ENCODE measurements around the gene ASAP2.
A peak's percentile ranks its signal among the peaks of the same experiment; 100 is the strongest.

The ASAP2 gene

GRCh38 chr2:9403924-9404323 is 197.3 kb downstream of the ASAP2 start:
- no peak for DNase-seq (ENCODE audit: low read depth)

DNA sequence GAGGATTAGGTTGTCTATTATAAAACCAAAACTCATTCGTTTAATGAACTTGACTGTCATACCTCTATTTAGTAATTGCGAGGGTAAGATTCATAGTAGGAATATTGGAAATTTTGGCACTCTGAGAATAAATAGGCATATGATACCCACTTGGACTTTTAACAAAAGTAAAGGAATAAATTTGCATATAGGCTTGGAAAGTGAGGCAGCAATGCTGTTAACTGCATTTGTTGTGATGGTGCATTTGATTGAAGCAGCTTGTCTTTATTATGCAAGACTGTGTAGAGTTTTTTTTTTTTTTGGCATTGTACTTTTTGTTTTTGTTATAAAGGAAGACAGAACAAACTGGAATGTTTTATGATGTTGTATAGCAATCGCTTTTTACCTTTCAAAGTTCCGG is 197.8 kb downstream of the ASAP2 start:
- DNase-seq (ENCODE audit: low read depth): no peak

DNA sequence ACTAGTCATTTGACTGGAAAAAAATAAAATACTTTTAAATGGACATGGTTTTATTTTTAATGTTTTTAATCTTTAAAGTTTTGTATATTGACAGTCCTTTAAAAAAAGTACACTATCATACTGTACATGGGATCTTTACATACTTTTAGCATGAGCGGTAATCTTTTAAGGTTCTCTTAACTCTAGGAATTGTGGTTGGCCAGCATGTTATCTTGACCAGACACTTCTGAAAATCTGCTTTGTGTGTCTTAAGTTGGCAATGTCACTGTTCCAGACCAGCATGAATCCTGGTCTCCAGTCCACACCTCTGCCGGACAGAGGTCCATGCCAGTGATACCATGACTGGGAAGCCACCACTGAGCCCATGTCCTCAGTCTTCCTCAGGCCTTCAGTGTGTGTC is 199.0 kb downstream of the ASAP2 start:
- DNase-seq (ENCODE audit: low read depth): no peak

DNA sequence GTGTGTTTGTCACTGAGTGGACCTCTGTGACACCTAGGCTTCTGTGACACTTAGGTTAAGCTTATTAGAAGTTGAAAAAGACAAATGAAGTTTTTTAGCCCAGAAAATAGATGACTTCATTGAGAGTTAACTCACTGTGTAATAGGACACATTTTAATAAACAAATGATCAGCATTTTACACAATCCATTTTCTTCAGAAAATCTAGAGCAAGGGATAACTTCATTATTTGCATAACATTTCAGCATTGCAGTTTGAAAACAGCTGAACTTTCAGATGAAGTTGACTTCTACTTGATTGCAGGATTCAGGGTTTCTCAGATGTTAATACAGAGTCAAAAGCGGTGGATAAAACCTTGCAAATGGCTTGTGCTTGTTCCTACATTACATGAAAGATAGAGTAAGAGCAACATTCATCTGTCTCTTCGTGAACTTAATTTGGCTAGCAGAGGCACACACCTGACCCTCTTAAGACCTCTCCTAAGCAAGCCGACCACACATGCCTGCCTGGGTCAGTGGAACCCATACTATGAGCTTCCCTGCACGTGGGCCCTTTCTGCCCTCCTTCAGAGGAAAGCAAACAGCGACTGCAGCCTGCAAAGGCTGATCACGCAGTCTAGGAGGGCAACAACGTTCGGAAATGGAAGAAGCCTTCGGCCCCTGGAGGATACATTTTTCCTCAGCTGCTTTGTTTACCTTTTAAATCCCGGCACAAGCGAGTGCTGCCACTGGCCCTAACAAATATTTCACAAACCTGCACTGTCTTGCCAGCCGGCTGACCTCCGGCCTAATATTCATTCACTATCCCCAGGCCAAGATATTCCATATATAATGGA is 200.1 kb downstream of the ASAP2 start:
- DNase-seq (ENCODE audit: low read depth): no peak

DNA sequence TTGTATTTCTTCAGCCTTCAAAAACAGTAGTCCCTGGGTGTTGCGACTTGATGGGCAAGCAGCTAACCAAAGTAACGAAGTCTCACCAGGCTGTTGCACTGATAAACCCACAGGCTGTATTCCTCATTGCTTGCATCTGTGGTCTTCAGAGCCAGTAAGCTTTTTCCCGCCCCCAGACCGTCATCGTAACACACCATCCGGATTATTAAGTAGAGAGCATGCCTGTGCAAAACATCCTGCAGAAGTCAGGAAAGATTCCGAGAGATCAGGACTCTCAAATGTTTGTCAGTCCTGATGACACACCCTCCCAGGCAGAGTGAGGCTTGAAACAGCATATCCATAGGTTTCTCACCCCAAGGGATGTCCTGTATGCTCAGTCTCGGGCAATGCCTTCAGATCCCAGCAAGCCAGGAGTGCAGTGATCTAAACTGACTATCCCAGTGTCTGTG is 200.8 kb downstream of the ASAP2 start:
- DNase-seq (ENCODE audit: low read depth): no peak

DNA sequence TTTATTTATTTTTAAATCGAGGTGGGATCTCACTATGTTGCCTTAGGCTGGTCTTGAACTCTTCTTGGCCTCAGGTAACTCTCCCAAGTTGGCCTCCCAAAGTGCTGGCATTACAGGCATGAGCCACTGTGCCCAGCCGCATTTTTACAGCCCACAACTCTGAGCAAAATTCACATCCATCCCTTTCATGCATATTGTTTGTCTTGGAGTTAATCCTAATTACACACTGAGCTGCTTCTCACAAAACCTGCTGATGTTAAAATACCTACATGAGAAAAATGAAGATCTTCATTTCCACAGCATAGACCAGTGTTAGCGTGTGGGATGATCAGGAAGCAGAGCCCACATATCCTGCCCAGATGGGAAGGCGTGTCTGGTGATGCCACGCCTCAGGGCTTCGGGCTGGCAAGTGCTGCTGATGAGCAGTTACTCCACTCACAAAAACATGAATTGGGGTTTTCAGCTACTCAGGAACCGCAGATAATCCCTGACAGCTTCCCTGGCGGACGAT is 202.1 kb downstream of the ASAP2 start:
- DNase-seq (ENCODE audit: low read depth): no peak

DNA sequence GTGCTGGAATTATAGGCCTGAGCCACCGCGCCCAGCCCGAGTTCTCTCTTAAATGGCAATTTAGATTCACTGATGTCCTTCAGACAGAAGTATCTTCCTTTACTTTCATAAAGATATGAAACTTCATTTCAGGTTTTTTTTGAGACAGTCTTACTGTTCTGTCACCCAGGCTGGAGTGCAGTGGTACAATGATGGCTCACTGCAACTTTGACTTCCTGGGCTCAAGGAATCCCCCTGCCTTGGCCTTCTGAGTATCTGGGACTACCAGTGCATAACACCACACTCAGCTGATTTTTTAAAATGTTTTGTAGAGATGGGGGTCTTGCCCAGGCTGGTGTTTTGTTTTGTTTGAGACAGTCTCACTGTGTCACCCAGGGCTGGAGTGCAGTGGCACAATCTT is 203.5 kb downstream of the ASAP2 start:
- DNase-seq (ENCODE audit: low read depth): no peak

GRCh38 chr2:9412781-9413180 is 206.2 kb downstream of the ASAP2 start:
- no peak for DNase-seq (ENCODE audit: low read depth)

GRCh38 chr2:9415516-9416169 is 209.0 kb downstream of the ASAP2 start:
- DNase-seq (ENCODE audit: low read depth): no peak

DNA sequence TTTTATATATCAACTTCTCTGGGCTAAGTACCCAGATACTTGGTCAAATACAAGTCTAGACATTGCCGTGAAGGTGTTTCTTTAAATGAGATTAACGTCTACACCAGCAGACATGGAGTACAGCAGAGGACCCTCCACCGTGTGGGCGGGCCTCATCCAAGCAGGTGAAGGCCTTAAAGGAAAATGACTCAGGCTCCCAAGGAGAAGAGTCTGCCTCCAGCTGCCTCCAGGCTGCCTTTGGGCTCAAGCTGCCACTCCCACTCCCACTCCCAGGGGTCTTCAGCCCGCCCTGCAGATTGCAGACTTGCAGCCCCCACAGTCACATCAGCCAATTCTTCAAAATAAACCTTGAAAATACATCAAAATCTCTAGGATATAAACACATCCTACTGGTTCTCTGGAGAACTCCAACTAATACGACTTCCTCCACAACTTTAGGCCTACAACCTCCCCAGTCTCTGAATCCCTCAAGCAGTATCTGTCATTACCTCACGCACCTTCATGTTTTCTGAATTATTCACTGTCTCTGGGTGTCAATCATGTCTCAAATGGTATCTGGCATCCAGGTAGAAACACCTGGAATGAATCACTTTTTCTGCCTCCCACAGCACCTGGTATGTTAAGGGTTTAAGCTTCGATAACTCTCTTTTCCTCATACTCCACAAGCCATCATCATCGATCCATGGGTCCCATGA is 209.8 kb downstream of the ASAP2 start:
- DNase-seq (ENCODE audit: low read depth): no peak

DNA sequence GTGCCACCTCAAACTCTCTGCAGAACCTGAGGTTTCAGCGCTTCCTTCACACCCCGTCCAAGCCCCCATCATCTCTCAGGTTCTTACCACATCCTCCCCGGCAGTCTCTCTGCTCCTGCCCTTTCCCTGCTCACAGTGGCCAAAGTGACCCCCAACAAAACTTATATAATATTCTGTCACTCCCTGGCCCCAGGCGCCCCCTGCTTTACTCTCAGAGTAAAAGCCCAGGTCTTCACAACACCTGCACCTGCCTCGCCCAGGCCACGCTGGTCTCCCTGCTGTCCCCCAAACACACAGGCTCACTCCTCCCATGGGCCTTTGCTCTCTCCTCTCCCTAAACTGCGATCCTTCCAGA is 210.3 kb downstream of the ASAP2 start:
- DNase-seq (ENCODE audit: low read depth): no peak

DNA sequence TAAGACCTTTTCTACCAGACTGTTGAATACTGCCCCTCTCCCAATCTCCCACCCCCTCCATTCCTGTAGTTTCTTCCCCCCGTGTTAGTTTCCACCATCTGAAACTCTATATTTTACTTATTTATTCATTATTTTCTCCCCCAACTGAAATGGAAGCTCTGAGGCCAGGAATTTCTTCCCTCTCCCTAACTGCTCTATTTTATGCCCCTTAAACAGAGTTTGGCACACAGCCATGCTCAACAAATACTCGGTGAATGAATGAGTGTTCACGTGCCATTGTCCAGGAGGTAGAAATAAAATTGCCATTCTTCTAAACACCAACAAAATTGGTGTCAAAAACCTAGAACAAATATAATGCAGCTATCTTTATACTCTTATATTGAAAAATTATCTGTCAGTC is 211.1 kb downstream of the ASAP2 start:
- no peak for DNase-seq (ENCODE audit: low read depth)

GRCh38 chr2:9418746-9419145 is 212.1 kb downstream of the ASAP2 start:
- DNase-seq (ENCODE audit: low read depth): no peak

DNA sequence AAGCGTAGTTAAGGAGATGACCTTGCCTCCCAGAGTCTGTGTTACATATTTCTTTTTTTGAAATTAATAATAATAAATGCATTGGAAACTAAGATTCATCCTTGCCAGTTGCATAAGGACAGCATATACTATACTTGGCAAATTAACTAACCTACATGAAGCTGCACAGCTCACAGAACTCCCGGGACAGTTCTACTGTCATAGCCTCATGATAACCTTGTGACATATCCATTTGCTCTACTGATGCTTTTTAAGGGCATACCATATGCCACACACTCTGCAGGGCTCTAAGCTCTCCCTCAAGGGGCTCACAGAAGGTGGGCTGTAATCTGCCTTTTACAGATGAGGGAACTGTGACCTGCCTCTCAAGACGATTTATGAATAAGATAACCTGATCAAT is 212.9 kb downstream of the ASAP2 start:
- DNase-seq (ENCODE audit: low read depth): no peak

DNA sequence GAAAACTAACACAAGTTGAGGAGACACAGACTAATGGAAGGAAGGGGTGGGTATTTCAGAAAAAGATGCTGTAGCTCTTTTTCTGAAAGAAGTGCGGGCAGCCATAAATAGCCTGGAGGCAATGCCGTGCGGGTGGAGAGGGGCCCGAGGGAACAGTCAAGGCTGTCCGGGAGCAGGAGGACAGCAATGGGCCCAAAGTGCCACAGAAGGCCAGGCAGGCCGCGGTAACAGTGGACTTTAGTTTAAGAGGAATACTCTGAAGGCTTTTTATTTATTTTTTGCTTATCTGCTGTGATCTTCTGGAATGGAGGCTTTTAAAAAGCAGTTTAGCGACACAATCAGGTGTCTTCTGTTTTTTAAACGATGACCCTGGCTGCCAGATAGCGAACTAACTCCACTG is 213.9 kb downstream of the ASAP2 start:
- DNase-seq (ENCODE audit: low read depth): no peak

- peak; percentile 39 for DNase-seq (ENCODE audit: low read depth)
Measured at GRCh38 chr2:9422321-9423099, 215.9 kb downstream of the ASAP2 start.

DNA sequence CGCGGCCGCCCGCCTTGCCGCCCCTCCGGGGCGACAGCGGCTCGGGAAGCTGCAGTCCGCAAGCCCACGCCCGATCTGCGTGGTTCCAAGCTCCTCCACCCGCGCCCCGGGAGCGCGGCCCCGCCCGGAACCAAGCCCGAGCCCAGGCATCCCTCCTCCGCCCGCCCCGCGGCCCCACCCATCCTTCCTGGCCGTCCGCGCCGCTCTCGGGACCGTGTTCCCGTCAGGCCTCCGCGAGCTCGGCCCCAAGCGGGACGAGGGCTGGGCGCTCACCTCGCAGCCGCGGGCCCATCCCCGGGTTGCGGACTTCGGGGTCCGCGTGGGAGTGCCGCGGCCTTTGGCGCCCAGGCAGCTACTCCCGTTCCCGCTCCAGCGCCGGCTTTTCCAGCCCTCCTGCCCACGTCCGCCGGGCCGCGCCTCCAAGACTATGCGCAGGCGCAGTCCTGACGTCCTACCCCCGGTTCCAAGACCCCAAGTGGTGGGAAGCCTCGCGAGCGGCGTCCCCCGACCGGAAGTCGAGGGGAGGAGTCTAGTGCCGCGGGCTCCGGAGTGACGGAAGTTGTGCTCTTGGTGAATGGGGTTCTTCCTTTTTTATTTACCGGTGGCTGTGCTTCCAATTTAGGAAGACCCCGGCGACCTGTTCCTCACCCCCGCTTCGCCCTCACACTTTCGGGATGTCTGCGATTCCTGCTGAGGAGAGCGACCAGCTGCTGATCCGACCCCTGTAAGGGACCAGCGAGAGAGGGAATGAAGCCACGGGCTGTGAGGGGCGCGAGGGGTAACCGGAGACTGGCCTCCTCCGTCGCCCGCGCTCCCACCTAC is 216.7 kb downstream of the ASAP2 start, which contains the start of the genes CPSF3 and ITGB1BP1:
Gene CPSF3 (plus strand): TSS at position 555 of the 822 bp plus-strand sequence. CDS start 120 bp downstream, at position 675.
Gene ITGB1BP1 (minus strand): TSS at position 429 of the 822 bp plus-strand sequence. CDS start 4,831 bp downstream, outside the sequence.
- DNase-seq (ENCODE audit: low read depth): peak; percentile 97

GRCh38 chr2:9423922-9424272 is 217.3 kb downstream of the ASAP2 start:
- no peak for DNase-seq (ENCODE audit: low read depth)

DNA sequence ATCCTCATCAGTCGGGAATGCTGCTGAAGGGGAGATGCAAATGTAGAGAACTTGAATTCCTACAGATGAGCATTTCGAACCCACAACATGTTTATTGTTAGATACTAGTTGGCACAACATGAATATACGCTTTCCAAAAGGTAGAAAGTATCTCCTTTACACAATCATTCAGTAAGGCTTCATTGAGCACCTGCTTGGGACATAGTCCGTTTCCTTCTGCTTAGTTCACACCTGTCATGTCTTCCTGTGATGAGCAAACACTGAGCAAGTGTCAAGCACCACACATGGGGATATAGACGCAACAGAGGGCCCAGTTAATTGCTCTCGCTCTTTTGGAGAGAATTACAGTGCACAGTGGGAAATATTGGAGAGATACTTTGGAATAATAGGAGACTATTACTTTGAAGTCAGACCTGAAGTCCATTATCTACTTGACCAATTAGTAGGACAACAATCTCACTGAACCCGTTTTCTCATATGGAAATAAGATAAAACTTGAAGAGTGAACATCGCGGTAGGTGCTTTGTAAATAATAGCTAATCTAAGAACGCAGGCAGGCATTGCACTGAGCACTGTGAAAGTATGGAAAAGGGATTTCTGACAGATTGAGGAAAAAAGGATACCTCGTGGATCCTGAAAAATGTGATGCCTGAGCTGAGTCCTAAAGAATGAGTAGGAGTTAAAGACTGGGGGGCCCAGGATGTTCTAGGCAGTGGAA is 218.0 kb downstream of the ASAP2 start:
- DNase-seq (ENCODE audit: low read depth): no peak

- DNase-seq (ENCODE audit: low read depth): no peak
Measured at GRCh38 chr2:9428965-9429577, 222.5 kb downstream of the ASAP2 start.

Measured in CMK (cell line).